Parathyroid adenoma (tissue), 2 donors: Measurements from ENCODE around the gene HECW1.

Source experiments
- H2AFZ ChIP-seq: fragments of 300-600 bp; sonication (generic); one replicate; pipeline ENCODE4 v1.7.0; 2017; ENCODE audit warnings: antibody characterized with exemption, mild to moderate bottlenecking
- H3K27ac ChIP-seq: fragments of 300-600 bp; sonication (generic); one replicate; pipeline ENCODE4 v1.7.0; 2017
- H3K27me3 ChIP-seq: fragments of 300-600 bp; sonication (generic); one replicate; pipeline ENCODE4 v1.7.0; 2017; ENCODE audit warnings: low read length; ENCODE audit not compliant: control insufficient read depth, insufficient read depth
- H3K36me3 ChIP-seq: fragments of 300-600 bp; sonication (generic); one replicate; pipeline ENCODE4 v1.7.0; 2017; ENCODE audit warnings: low read length; ENCODE audit not compliant: control insufficient read depth, insufficient read depth
- H3K4me1 ChIP-seq: fragments of 300-600 bp; sonication (generic); one replicate; pipeline ENCODE4 v1.7.0; 2017; ENCODE audit warnings: control low read depth
- H3K4me2 ChIP-seq: fragments of 300-600 bp; sonication (generic); one replicate; pipeline ENCODE4 v1.7.0; 2017; ENCODE audit warnings: low read length
- H3K4me3 ChIP-seq: fragments of 300-600 bp; sonication (generic); one replicate; pipeline ENCODE4 v1.7.0; 2017; ENCODE audit warnings: low read depth, low read length
- H3K79me2 ChIP-seq: fragments of 300-600 bp; sonication (generic); one replicate; pipeline ENCODE4 v1.7.0; 2017; ENCODE audit warnings: control low read depth
- H3K9ac ChIP-seq: fragments of 300-600 bp; sonication (generic); one replicate; pipeline ENCODE4 v1.7.0; 2017; ENCODE audit warnings: mild to moderate bottlenecking
- H3K9me3 ChIP-seq: fragments of 300-600 bp; sonication (generic); one replicate; pipeline ENCODE4 v1.7.0; 2017; ENCODE audit warnings: low read length; ENCODE audit not compliant: control insufficient read depth
- TF ChIP-seq, protein P1 (sequence below): fragments of 300-600 bp; sonication (generic); IDR thresholded peaks from one replicate; pipeline ENCODE4 v1.7.0; 2017; ENCODE audit warnings: antibody characterized with exemption, mild to moderate bottlenecking
- donor health status: primary hyperparathyroidism.

Gene HECW1

DNA sequence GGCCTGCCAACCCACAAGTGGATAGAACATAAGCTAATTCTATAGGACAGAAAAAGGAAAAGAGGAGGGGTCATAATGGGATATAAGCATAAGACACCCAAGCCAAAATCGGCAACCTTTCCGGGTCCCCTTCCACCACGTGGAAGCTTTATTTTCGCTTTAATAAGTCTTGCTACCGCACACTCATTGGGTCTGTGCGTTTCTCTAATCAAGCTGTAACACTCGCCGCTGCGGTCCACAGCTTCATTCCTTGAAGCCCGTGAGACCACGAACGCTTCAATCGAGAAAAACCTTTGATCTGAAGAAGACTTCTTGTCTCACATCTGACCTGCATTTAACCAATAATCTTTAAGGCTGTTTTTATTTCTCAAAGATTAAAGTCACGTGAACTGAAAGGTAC is 35.8 kb upstream of the HECW1 start:
- Histone ChIP-seq H3K9ac (no peak overlapping the region), H3K27ac (no peak overlapping the region), H3K79me2 (no peaks in the 10 kb centered on the region), H3K4me3 (no peak overlapping the region), H2AFZ (no peak overlapping the region), H3K27me3 (no peaks in the 10 kb centered on the region), H3K4me1 (no peaks in the 10 kb centered on the region), H3K4me2 (no peak overlapping the region), H3K36me3 (no peaks in the 10 kb centered on the region), H3K9me3 (no peaks in the 10 kb centered on the region)
- TF ChIP-seq, protein P1, sequence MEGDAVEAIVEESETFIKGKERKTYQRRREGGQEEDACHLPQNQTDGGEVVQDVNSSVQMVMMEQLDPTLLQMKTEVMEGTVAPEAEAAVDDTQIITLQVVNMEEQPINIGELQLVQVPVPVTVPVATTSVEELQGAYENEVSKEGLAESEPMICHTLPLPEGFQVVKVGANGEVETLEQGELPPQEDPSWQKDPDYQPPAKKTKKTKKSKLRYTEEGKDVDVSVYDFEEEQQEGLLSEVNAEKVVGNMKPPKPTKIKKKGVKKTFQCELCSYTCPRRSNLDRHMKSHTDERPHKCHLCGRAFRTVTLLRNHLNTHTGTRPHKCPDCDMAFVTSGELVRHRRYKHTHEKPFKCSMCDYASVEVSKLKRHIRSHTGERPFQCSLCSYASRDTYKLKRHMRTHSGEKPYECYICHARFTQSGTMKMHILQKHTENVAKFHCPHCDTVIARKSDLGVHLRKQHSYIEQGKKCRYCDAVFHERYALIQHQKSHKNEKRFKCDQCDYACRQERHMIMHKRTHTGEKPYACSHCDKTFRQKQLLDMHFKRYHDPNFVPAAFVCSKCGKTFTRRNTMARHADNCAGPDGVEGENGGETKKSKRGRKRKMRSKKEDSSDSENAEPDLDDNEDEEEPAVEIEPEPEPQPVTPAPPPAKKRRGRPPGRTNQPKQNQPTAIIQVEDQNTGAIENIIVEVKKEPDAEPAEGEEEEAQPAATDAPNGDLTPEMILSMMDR: no peak

DNA sequence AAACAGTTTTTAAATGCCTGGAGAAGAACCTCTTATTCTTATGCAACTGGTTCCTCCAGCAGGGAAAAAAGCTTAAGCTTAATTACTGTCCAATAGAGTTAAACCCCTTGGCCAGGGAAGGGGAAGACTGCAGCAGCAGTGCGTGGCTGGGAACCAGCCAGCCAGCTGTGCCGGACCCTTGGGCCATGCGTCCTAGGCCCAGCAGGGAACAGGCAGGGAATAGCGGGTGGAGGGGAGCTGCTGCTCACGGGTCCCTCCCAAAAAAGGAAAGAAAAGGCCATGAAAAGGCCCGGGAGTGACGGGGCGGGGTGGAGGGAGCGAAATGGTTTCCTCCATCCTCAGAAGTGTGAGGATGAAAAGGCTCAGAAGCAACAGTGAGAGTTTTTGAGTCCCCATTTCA is 35.2 kb upstream of the HECW1 start:
- Histone ChIP-seq H3K27ac (no peak overlapping the region), H3K4me1 (no peaks in the 10 kb centered on the region), H2AFZ (no peak overlapping the region), H3K36me3 (no peaks in the 10 kb centered on the region), H3K27me3 (no peaks in the 10 kb centered on the region), H3K4me3 (no peak overlapping the region), H3K4me2 (no peak overlapping the region), H3K9me3 (no peaks in the 10 kb centered on the region), H3K79me2 (no peaks in the 10 kb centered on the region), H3K9ac (no peak overlapping the region)
- TF ChIP-seq, protein P1: no peak

DNA sequence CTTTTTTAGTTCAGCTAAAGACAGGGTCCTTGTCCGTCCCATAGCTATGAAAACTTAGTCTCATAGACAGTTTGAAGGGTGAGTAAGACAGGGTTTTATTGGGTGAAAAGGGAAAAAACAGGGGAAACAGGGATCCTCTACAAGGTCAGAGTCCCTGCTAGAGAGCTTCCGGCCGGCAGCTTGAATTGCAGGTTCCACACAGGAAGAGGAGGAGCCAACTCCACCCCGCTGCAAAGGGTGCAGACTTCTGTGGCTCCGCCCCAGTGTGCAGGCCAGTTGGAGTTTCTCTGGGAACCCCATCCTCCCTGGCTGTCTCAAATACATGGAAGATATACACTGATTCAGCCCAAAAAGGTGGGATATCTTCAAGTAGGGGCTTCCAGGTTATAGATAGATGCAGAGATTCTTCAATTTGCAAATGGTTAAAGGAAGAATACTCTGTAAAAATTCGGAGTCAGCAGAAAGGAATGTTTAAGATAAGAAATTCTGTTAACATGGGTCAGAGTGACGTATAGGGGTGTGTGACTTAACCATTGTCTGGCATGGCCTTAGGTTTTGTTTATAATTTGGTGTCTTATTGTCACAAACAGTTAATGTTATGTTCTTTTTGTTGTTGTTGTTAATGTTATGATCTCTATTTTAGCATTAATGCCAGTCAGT is 34.6 kb upstream of the HECW1 start:
- H2AFZ ChIP-seq: no peak overlapping the region
- TF ChIP-seq, protein P1: no peak
- no peaks in the 10 kb centered on the region for H3K4me1 ChIP-seq

DNA sequence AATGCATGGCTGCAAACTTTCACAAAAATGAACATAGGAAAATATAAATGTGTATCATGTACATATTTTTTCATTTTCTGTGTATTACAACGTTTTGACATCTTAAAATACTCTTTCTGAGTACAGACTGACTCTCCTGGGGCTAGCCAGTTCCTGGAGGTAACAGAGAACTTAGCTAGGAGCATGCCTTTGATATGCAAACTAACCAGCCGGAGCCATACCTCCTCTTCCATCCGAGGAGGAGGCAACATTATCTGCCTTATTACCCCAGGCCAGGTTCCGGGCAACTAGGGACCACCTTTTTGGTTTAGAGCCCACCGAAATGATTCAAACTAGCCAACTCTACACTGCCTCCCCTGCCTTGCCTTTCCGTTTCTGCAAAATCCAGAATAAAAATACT is 33.7 kb upstream of the HECW1 start:
- Histone ChIP-seq H3K36me3 (no peaks in the 10 kb centered on the region), H3K27me3 (no peaks in the 10 kb centered on the region), H3K4me1 (no peaks in the 10 kb centered on the region), H3K27ac (no peak overlapping the region), H3K9ac (no peak overlapping the region), H3K4me3 (no peak overlapping the region), H3K4me2 (no peak overlapping the region), H2AFZ (no peak overlapping the region), H3K9me3 (no peaks in the 10 kb centered on the region), H3K79me2 (no peaks in the 10 kb centered on the region)
- TF ChIP-seq, protein P1: no peak

More for the DNA sequence above, 34.6 kb upstream of the HECW1 start:
- Histone ChIP-seq H3K4me3 (no peak overlapping the region), H3K27me3 (no peaks in the 10 kb centered on the region), H3K9me3 (no peaks in the 10 kb centered on the region), H3K79me2 (no peaks in the 10 kb centered on the region), H3K9ac (no peak overlapping the region), H3K36me3 (no peaks in the 10 kb centered on the region), H3K4me2 (no peak overlapping the region), H3K27ac (no peak overlapping the region)

DNA sequence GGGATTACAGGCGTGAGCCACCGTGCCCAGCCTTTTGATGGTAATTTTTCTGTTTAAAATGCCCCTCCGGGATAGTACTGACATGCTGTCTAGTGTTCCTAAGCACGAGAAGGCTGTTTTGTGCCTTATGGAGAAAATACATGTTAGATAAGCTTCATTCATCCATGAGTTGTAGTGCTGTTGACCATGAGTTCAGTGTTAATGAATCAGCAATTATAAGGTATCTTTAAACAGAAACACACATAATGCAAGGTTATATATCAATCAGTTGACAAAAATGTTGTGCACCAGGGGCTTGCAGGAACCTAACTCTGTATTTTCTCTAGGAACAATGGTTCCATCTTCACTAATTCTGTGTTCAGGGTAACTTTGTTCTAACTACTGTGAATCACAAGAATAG is 30.8 kb upstream of the HECW1 start:
- Histone ChIP-seq H2AFZ (no peak overlapping the region), H3K79me2 (no peaks in the 10 kb centered on the region), H3K4me1 (no peaks in the 10 kb centered on the region), H3K27ac (no peak overlapping the region), H3K36me3 (no peaks in the 10 kb centered on the region), H3K4me3 (no peak overlapping the region), H3K9me3 (no peaks in the 10 kb centered on the region), H3K27me3 (no peaks in the 10 kb centered on the region), H3K4me2 (no peak overlapping the region), H3K9ac (no peak overlapping the region)
- TF ChIP-seq, protein P1: no peak
